Left ventricle myocardium inferior (tissue), 1 donor: Measurements from ENCODE around the gene ODF2. TPM values are rescaled to one million over a fixed set of nuclear protein-coding genes. Genes with fewer than 3 reads are reported as not detected.

ENCODE experiments used
- DNase-seq: peaks from one replicate; pipeline ENCODE4 v3.0.0-alpha.2; 2020
- H3K27ac ChIP-seq: fragments of 200-600 bp; replicated peaks from 2 replicates; pipeline ENCODE4 v1.8.0; 2021
- H3K27me3 ChIP-seq: fragments of 200-600 bp; 2 replicates; pipeline ENCODE4 v1.8.0; 2021; ENCODE audit warnings: low read depth
- H3K36me3 ChIP-seq: fragments of 200-600 bp; 2 replicates; pipeline ENCODE4 v1.8.0; 2021
- H3K4me1 ChIP-seq: fragments of 200-600 bp; 2 replicates; pipeline ENCODE4 v1.8.0; 2021
- H3K4me3 ChIP-seq: fragments of 200-600 bp; 2 replicates; pipeline ENCODE4 v1.8.0; 2021; ENCODE audit warnings: mild to moderate bottlenecking, moderate library complexity
- H3K9me3 ChIP-seq: fragments of 200-600 bp; replicated peaks from 2 replicates; pipeline ENCODE4 v1.8.0; 2021
- intact Hi-C: fragments of 100-400 bp; cut with micrococcal nuclease; formaldehyde crosslinking; loops from one replicate; pipeline ENCODE4 v1.11.0; 2022
- total RNA-seq: library from RNA; stranded (reverse); fragmentation: NEBNext Ultra II Directional; extraction: Animal tissue kit (Norgen Biotek cat#: 25700); gene quantifications from one replicate; pipeline ENCODE4 v1.2.1, GENCODE V29; 2021
- TF ChIP-seq, protein P1 (sequence below): fragments of 200-600 bp; IDR thresholded peaks from 2 replicates; pipeline ENCODE4 v1.8.0; 2021; ENCODE audit warnings: antibody characterized with exemption, mild to moderate bottlenecking, borderline replicate concordance
- donor health status: DM: no; HTN: yes; CAD: no; lungs with severe emphysema.

ODF2 gene
- total RNA-seq, 1 donor from 2014 or later: 16.7 TPM

DNA sequence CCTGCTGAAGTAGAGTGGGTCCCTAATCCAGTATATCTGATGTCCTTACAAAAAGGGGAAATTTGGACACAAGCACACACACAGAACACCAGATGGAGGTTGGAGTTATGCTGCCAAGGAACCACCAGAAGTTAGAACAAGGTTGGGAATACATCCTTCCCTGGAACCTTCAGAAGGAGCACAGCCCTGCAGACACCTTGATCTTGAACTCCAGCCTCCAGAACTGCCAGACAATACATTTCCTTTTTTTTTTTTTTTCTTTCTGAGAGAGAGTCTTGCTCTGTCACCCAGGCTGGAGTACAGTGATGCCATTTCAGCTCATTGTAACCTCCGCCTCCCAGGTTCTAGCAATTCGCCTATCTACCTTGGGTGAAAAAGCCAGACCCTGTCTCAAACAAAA is 7.1 kb upstream of the ODF2 start:
- intact Hi-C loops: no loop called here
- Histone ChIP-seq H3K27me3 (no peaks in the 10 kb centered on the region), H3K9me3 (no peaks in the 10 kb centered on the region), H3K36me3 (no peaks in the 10 kb centered on the region), H3K4me1 (no peaks in the 10 kb centered on the region), H3K27ac (no peak overlapping the region), H3K4me3 (no peak overlapping the region)
- DNase-seq: no peak
- TF ChIP-seq, protein P1, sequence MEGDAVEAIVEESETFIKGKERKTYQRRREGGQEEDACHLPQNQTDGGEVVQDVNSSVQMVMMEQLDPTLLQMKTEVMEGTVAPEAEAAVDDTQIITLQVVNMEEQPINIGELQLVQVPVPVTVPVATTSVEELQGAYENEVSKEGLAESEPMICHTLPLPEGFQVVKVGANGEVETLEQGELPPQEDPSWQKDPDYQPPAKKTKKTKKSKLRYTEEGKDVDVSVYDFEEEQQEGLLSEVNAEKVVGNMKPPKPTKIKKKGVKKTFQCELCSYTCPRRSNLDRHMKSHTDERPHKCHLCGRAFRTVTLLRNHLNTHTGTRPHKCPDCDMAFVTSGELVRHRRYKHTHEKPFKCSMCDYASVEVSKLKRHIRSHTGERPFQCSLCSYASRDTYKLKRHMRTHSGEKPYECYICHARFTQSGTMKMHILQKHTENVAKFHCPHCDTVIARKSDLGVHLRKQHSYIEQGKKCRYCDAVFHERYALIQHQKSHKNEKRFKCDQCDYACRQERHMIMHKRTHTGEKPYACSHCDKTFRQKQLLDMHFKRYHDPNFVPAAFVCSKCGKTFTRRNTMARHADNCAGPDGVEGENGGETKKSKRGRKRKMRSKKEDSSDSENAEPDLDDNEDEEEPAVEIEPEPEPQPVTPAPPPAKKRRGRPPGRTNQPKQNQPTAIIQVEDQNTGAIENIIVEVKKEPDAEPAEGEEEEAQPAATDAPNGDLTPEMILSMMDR: no peak

DNA sequence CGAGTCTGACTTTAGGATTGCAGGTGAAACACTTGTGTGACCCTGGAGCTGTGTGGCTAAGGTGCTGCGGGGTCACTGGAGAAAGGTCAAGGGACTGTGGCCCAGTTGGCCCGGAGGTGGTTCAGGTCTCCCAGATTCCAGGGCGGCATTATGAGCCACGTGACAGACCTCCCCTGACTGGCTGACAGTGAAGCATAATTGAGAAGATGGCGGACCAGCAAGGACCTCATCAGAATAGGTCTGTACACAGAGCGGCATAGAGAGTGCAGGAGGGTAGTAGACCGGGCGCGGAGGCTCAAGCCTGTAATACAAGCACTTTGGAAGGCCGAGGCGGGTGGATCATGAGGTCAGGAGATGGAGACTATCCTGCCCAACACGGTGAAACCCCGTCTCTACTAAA is 815 bp upstream of the ODF2 start:
- no peaks in the 10 kb centered on the region for H3K9me3 ChIP-seq
- peaks cover 40% of the 10 kb centered on the region for H3K4me1 ChIP-seq
- peaks cover 3% of the 10 kb centered on the region for H3K36me3 ChIP-seq
- DNase-seq: no peak
- no peak overlapping the region for H3K27ac ChIP-seq
- no peaks in the 10 kb centered on the region for H3K27me3 ChIP-seq
- no peak overlapping the region for H3K4me3 ChIP-seq
- intact Hi-C loops: no loop called here
- TF ChIP-seq, protein P1: no peak

DNA sequence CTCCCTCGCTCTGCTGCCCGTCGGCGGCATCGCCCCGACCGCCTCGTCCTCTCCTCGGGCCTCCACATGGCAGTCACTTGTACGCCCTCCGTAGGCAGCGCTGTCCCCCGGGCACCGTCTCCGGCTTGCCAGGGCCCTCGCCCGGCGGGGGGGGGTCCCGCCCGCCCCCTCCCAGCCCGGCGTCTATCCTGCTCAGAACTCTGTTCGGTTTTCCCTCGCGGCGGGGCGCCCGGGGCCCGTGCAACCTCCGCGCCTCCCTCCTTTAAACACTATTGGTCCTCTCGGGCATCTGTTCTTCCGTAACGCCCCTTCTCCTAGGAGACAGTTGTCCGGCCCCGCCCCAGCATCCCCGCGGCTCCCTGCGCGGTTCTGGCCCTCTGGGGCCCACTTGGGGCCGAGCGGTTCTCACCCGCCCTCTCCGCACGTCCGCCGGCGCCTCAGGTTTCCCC is 831 bp downstream of the ODF2 start:
- peak; percentile 72 for DNase-seq
- Histone ChIP-seq H3K4me3 (peak overlapping the region; percentile 90), H3K27me3 (no peaks in the 10 kb centered on the region), H3K4me1 (peaks cover 40% of the 10 kb centered on the region), H3K36me3 (peaks cover 19% of the 10 kb centered on the region), H3K9me3 (no peaks in the 10 kb centered on the region), H3K27ac (peak overlapping the region; percentile 89)
- intact Hi-C loops: no loop called here
- TF ChIP-seq, protein P1: no peak

DNA sequence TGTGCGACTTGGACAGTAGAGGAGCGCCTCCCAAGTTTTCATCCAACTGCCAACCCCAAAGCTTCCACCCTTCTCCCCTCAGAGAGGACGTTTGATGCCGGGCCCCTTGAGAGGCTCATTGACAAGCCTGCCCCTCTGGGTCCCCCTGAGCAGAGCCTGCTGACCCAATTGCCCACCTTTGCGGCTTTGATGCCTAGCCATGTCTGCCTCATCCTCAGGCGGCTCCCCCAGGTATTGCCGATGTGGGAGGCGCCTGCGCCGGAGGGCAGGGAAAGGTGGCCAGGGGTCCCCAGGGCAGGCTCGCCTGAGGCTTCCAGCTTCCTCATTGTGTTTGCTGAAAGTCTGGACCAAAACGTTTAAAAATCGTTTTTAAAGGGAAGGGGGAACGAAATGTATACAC is 1.4 kb downstream of the ODF2 start:
- Histone ChIP-seq H3K9me3 (no peaks in the 10 kb centered on the region), H3K36me3 (peaks cover 25% of the 10 kb centered on the region), H3K27me3 (no peaks in the 10 kb centered on the region), H3K4me3 (peak overlapping the region; percentile 90), H3K4me1 (peaks cover 40% of the 10 kb centered on the region), H3K27ac (peak overlapping the region; percentile 89)
- no peak for DNase-seq
- intact Hi-C loops: no loop called here
- TF ChIP-seq, protein P1: no peak

DNA sequence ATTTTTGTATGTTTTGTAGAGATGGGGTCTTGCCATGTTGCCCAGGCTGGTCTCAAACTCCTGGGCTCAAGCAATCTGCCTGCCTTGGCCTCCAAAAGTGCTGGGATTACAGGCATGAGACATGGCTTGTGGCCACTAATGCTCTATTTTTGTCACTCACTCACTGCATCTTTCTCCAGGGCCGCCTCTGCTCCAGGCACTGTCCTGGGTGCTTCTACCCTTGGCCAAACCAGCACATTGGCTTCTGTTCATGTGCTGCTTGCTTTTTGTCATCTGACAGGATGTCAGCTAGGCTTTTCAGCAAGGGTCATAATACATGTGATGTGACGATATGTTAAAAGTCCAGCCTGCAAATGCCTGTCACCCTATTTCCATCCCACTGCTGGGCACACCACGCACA is 3.2 kb downstream of the ODF2 start:
- Histone ChIP-seq H3K4me1 (peaks cover 40% of the 10 kb centered on the region), H3K9me3 (no peaks in the 10 kb centered on the region), H3K36me3 (peaks cover 43% of the 10 kb centered on the region), H3K27ac (peak overlapping the region; percentile 63), H3K4me3 (no peak overlapping the region), H3K27me3 (no peaks in the 10 kb centered on the region)
- intact Hi-C loops: no loop called here
- DNase-seq: peak; percentile 40
- TF ChIP-seq, protein P1: no peak
